CD4-positive, CD25-positive, alpha-beta regulatory T cell (primary cell): ENCODE measurements around the gene TMEM132C. TPM values are rescaled to one million over a fixed set of nuclear protein-coding genes. Genes with fewer than 3 reads are reported as not detected.
"Not testable (repeated sequence)": the region's sequence is repeated elsewhere in the genome, so short reads cannot be mapped to it uniquely, and the experiment has no call there.

Experiments used
- ATAC-seq, 2 donors: fragments of 150-1000 bp; cut with Tn5 transposase; one replicate each; pipeline ENCODE4 v1.10.0; 2021; ENCODE audit warnings: low read depth in 2 of 2, moderate number of reproducible peaks in 2 of 2, moderate library complexity in 1 of 2
- DNase-seq, 3 donors: peaks; one replicate each; pipeline versions ENCODE4 v3.0.0 to v3.0.0-alpha.2; 2012 to 2022; ENCODE audit warnings: mixed read lengths in 1 of 3
- H3K27ac ChIP-seq: one replicate; pipeline ENCODE4 v1.7.0; 2013; ENCODE audit warnings: mild to moderate bottlenecking, low read length; ENCODE audit not compliant: insufficient read depth, poor library complexity, severe bottlenecking
- H3K27me3 ChIP-seq: one replicate; pipeline ENCODE4 v1.7.0; 2013; ENCODE audit warnings: low read length; ENCODE audit not compliant: control insufficient read depth, insufficient read depth
- H3K36me3 ChIP-seq: one replicate; pipeline ENCODE4 v1.7.0; 2013; ENCODE audit warnings: mild to moderate bottlenecking, low read length, moderate library complexity; ENCODE audit not compliant: control insufficient read depth, insufficient read depth
- H3K4me1 ChIP-seq: 2 replicates; pipeline ENCODE4 v1.7.0; 2013; ENCODE audit warnings: mild to moderate bottlenecking, low read length; ENCODE audit not compliant: insufficient read depth, control insufficient read depth, poor library complexity, severe bottlenecking
- H3K4me3 ChIP-seq: one replicate; pipeline ENCODE4 v1.7.0; 2013; ENCODE audit warnings: low read depth, mild to moderate bottlenecking, low read length, moderate library complexity
- H3K9me3 ChIP-seq, 2 experiments: 1 replicate in 1 of 2; 2 replicates in 1 of 2; pipeline ENCODE4 v1.7.0; 2013; ENCODE audit warnings: low read length in 2 of 2, mild to moderate bottlenecking in 1 of 2, moderate library complexity in 1 of 2; ENCODE audit not compliant: control insufficient read depth in 2 of 2
- H3K27ac Mint-ChIP-seq, 3 donors: one replicate each; pipeline ENCODE4 v1.8.0; 2020 to 2022; ENCODE audit warnings: mild to moderate bottlenecking in 3 of 3, mixed read lengths in 3 of 3, moderate library complexity in 2 of 3
- H3K27me3 Mint-ChIP-seq: one replicate; pipeline ENCODE4 v1.8.0; 2022; ENCODE audit warnings: mild to moderate bottlenecking, mixed read lengths
- H3K36me3 Mint-ChIP-seq: one replicate; pipeline ENCODE4 v1.8.0; 2020; ENCODE audit warnings: mixed read lengths
- H3K4me1 Mint-ChIP-seq, 4 donors: one replicate each; pipeline ENCODE4 v1.8.0; 2020 to 2022; ENCODE audit warnings: mixed read lengths in 4 of 4, mild to moderate bottlenecking in 1 of 4
- H3K4me3 Mint-ChIP-seq, 4 donors: one replicate each; pipeline ENCODE4 v1.8.0; 2020 to 2022; ENCODE audit warnings: mild to moderate bottlenecking in 4 of 4, mixed read lengths in 4 of 4, moderate library complexity in 3 of 4
- H3K9me3 Mint-ChIP-seq, 7 donors: one replicate each; pipeline ENCODE4 v1.8.0; 2020 to 2022; ENCODE audit warnings: mixed read lengths in 7 of 7, mild to moderate bottlenecking in 3 of 7, moderate library complexity in 2 of 7
- polyA plus RNA-seq, 4 donors: library from polyadenylated mRNA; unstranded; fragments of 300-500 nt; fragmentation: Illumina TruSeq; gene quantifications; one replicate each; pipeline ENCODE4 v1.2.3, GENCODE V29; 2021
- total RNA-seq: library from RNA; stranded (reverse); gene quantifications from one replicate; pipeline ENCODE4 v1.2.3, GENCODE V29; 2022

TMEM132C gene
- total and polyA plus RNA-seq, 5 donors from 2014 or later, result 0.06 TPM; not detected in 4

- Histone ChIP-seq H3K4me1 (no peaks in the 10 kb centered on the region), H3K27ac (no peak overlapping the region), H3K4me3 (no peak overlapping the region), H3K9me3 (no peaks in the 10 kb centered on the region), H3K36me3 (no peaks in the 10 kb centered on the region), H3K27me3 (no peaks in the 10 kb centered on the region)
- no peaks in the 10 kb centered on the region for H3K4me1 Mint-ChIP-seq
- peaks cover 0 to 4% (median 0%) of the 10 kb centered on the region in 7 donors for H3K9me3 Mint-ChIP-seq
- no peak for DNase-seq
- ATAC-seq, result no peak
- no peak overlapping the region for H3K4me3 Mint-ChIP-seq
- H3K27me3 Mint-ChIP-seq, result peaks cover 6% of the 10 kb centered on the region
- no peak overlapping the region for H3K27ac Mint-ChIP-seq
- no peaks in the 10 kb centered on the region for H3K36me3 Mint-ChIP-seq
Measured at GRCh38 chr12:128600886-128601285, 333.9 kb downstream of the TMEM132C start.

GRCh38 chr12:128603573-128604115 is 336.7 kb downstream of the TMEM132C start:
- peaks cover 0 to 4% (median 0%) of the 10 kb centered on the region in 7 donors for H3K9me3 Mint-ChIP-seq

GRCh38 chr12:128604219-128604618 is 337.2 kb downstream of the TMEM132C start:
- DNase-seq, H3K4me1 Mint-ChIP-seq, H3K9me3 Mint-ChIP-seq: not testable (repeated sequence)

More at GRCh38 chr12:128603573-128604115, 336.7 kb downstream of the TMEM132C start:
- DNase-seq, result no peak
- no peak overlapping the region for H3K4me3 ChIP-seq
- H3K4me3 Mint-ChIP-seq, result no peak overlapping the region
- no peaks in the 10 kb centered on the region for H3K36me3 Mint-ChIP-seq
- H3K9me3 ChIP-seq, result no peaks in the 10 kb centered on the region
- H3K4me1 Mint-ChIP-seq, result no peaks in the 10 kb centered on the region
- no peaks in the 10 kb centered on the region for H3K4me1 ChIP-seq
- no peak overlapping the region for H3K27ac ChIP-seq
- no peak overlapping the region for H3K27ac Mint-ChIP-seq
- H3K27me3 Mint-ChIP-seq, result no peaks in the 10 kb centered on the region
- H3K36me3 ChIP-seq, result no peaks in the 10 kb centered on the region
- no peaks in the 10 kb centered on the region for H3K27me3 ChIP-seq
- no peak for ATAC-seq

GRCh38 chr12:128606051-128606450 is 339.1 kb downstream of the TMEM132C start:
- Mint-ChIP-seq H3K27ac (no peak overlapping the region), H3K4me1 (no peaks in the 10 kb centered on the region), H3K4me3 (no peak overlapping the region), H3K36me3 (no peaks in the 10 kb centered on the region), H3K27me3 (no peaks in the 10 kb centered on the region), H3K9me3 (peaks cover 0 to 4% (median 0%) of the 10 kb centered on the region in 7 donors)
- DNase-seq (no peak), ATAC-seq (no peak)
- H3K27me3 ChIP-seq, result no peaks in the 10 kb centered on the region
- H3K36me3 ChIP-seq, result no peaks in the 10 kb centered on the region
- no peaks in the 10 kb centered on the region for H3K9me3 ChIP-seq
- H3K4me3 ChIP-seq, result no peak overlapping the region
- no peak overlapping the region for H3K27ac ChIP-seq
- no peaks in the 10 kb centered on the region for H3K4me1 ChIP-seq

More at GRCh38 chr12:128604219-128604618, 337.2 kb downstream of the TMEM132C start:
- H3K4me3 ChIP-seq, H3K27me3 ChIP-seq, H3K36me3 Mint-ChIP-seq, H3K9me3 ChIP-seq, H3K4me1 ChIP-seq, H3K4me3 Mint-ChIP-seq, H3K27ac Mint-ChIP-seq, H3K27ac ChIP-seq, ATAC-seq, H3K36me3 ChIP-seq, H3K27me3 Mint-ChIP-seq: not testable (repeated sequence)

GRCh38 chr12:128606538-128606937 is 339.6 kb downstream of the TMEM132C start:
- H3K9me3 ChIP-seq, result no peaks in the 10 kb centered on the region
- no peaks in the 10 kb centered on the region for H3K36me3 ChIP-seq
- no peak overlapping the region for H3K27ac Mint-ChIP-seq
- H3K27me3 Mint-ChIP-seq, result no peaks in the 10 kb centered on the region
- no peak overlapping the region for H3K4me3 ChIP-seq
- no peaks in the 10 kb centered on the region for H3K4me1 Mint-ChIP-seq
- no peaks in the 10 kb centered on the region for H3K36me3 Mint-ChIP-seq
- no peak for ATAC-seq
- DNase-seq, result no peak
- no peaks in the 10 kb centered on the region for H3K4me1 ChIP-seq
- no peak overlapping the region for H3K27ac ChIP-seq
- H3K4me3 Mint-ChIP-seq, result no peak overlapping the region
- H3K9me3 Mint-ChIP-seq, result peaks cover 0 to 4% (median 0%) of the 10 kb centered on the region in 7 donors
- H3K27me3 ChIP-seq, result no peaks in the 10 kb centered on the region

- no peaks in the 10 kb centered on the region for H3K9me3 ChIP-seq
- ATAC-seq (no peak), DNase-seq (no peak)
- H3K4me1 ChIP-seq, result no peaks in the 10 kb centered on the region
- no peaks in the 10 kb centered on the region for H3K27me3 ChIP-seq
- Mint-ChIP-seq H3K27me3 (no peaks in the 10 kb centered on the region), H3K27ac (no peak overlapping the region), H3K4me3 (peak overlapping the region in 1 of 4 donors; percentile 39), H3K4me1 (no peaks in the 10 kb centered on the region), H3K36me3 (no peaks in the 10 kb centered on the region), H3K9me3 (peaks cover 0 to 4% (median 0%) of the 10 kb centered on the region in 7 donors)
- no peaks in the 10 kb centered on the region for H3K36me3 ChIP-seq
- no peak overlapping the region for H3K27ac ChIP-seq
- no peak overlapping the region for H3K4me3 ChIP-seq
Measured at GRCh38 chr12:128606970-128607369, 340.0 kb downstream of the TMEM132C start.

GRCh38 chr12:128607641-128608040 is 340.7 kb downstream of the TMEM132C start:
- Histone ChIP-seq H3K27me3 (no peaks in the 10 kb centered on the region), H3K4me1 (no peaks in the 10 kb centered on the region), H3K27ac (no peak overlapping the region), H3K9me3 (no peaks in the 10 kb centered on the region), H3K4me3 (no peak overlapping the region), H3K36me3 (no peaks in the 10 kb centered on the region)
- Mint-ChIP-seq H3K4me1 (no peaks in the 10 kb centered on the region), H3K27me3 (peaks cover 3% of the 10 kb centered on the region), H3K36me3 (no peaks in the 10 kb centered on the region), H3K9me3 (peaks cover 0 to 4% (median 0%) of the 10 kb centered on the region in 7 donors), H3K4me3 (no peak overlapping the region), H3K27ac (no peak overlapping the region)
- ATAC-seq (no peak), DNase-seq (no peak)

- H3K27me3 ChIP-seq, result no peaks in the 10 kb centered on the region
- no peak overlapping the region for H3K27ac ChIP-seq
- no peaks in the 10 kb centered on the region for H3K4me1 Mint-ChIP-seq
- ATAC-seq, result no peak
- H3K4me1 ChIP-seq, result no peaks in the 10 kb centered on the region
- H3K27ac Mint-ChIP-seq, result no peak overlapping the region
- H3K36me3 ChIP-seq, result no peaks in the 10 kb centered on the region
- H3K9me3 ChIP-seq, result no peaks in the 10 kb centered on the region
- H3K9me3 Mint-ChIP-seq, result peaks cover 0 to 4% (median 0%) of the 10 kb centered on the region in 7 donors
- H3K27me3 Mint-ChIP-seq, result peaks cover 6% of the 10 kb centered on the region
- no peak overlapping the region for H3K4me3 ChIP-seq
- no peaks in the 10 kb centered on the region for H3K36me3 Mint-ChIP-seq
- DNase-seq, result no peak
- no peak overlapping the region for H3K4me3 Mint-ChIP-seq
Measured at GRCh38 chr12:128609861-128610260, 342.9 kb downstream of the TMEM132C start.
